ENCODE measurements around the gene MAN1A1.
A peak's percentile ranks its signal among the peaks of the same experiment; 100 is the strongest.

- TF ChIP-seq ZBTB33 (IDR thresholded peaks at IDR 0.05): no peak
- no peak for TF ChIP-seq CTCF (IDR thresholded peaks at IDR 0.05; ENCODE audit: low read depth, low read length, missing input control)
- TF ChIP-seq RAD21 (IDR thresholded peaks at IDR 0.05): peak in 1 of 2 donors; percentile 23
- peak; percentile 64 for TF ChIP-seq YY1 (IDR thresholded peaks at IDR 0.05)
- no peak for TF ChIP-seq FOXA1 (IDR thresholded peaks at IDR 0.05)
- TF ChIP-seq REST (IDR thresholded peaks at IDR 0.05): no peak
- peak; percentile 54 to 58 for TF ChIP-seq RXRA (IDR thresholded peaks at IDR 0.05)
- TF ChIP-seq EGR1 (IDR thresholded peaks at IDR 0.05; ENCODE audit: low read depth in 2 of 2): no peak
Measured at GRCh38 chr6:119348096-119348747, 1.3 kb downstream of the MAN1A1 start.

Measured in liver (tissue), 3 donors.